COLO668 (cell line): ENCODE measurements around the gene LDLRAD2.
"Not testable (repeated sequence)": the region's sequence is repeated elsewhere in the genome, so short reads cannot be mapped to it uniquely, and the experiment has no call there.

Experiments
- DNase-seq: peaks from one replicate; lab custom pipeline; 2025; ENCODE audit not compliant: unreplicated experiment; lab: John Stamatoyannopoulos, UW

LDLRAD2 gene, protein sequence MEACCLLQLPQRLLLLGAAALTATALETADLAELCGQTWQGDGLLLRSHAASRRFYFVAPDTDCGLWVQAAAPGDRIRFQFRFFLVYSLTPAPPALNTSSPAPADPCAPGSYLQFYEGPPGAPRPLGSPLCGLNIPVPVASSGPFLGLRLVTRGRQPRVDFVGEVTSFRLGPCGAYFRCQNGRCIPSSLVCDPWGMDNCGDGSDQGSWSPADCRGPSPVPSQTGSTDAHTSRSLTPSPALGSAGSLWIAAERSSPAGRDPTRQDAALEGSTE

DNA sequence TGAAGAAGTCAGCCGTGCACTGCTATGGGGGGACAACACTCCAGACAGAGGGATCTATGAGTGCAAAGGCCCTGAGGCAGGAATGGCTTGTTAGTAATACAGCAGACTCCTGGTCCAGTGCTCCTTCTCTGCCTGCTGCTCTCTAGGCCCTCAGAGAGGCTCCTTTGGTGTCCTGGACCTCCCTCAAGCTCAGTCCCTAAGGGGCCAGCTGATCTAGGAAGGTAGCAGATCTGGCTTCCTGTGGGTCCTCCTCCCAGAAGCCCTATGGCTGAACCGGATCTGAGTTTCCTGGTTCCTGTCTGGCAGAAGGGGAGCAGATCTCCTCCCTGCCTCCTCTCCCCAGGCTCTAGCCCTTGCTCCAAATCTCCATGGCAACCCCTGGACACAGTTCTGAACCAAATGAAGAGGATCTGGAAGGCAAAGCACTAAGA lies at the start of gene LDLRAD2:
Gene LDLRAD2 (plus strand): TSS at position 391 of the 431 bp plus-strand sequence. CDS start 187 bp downstream, outside the sequence.
- no peak for DNase-seq

DNA sequence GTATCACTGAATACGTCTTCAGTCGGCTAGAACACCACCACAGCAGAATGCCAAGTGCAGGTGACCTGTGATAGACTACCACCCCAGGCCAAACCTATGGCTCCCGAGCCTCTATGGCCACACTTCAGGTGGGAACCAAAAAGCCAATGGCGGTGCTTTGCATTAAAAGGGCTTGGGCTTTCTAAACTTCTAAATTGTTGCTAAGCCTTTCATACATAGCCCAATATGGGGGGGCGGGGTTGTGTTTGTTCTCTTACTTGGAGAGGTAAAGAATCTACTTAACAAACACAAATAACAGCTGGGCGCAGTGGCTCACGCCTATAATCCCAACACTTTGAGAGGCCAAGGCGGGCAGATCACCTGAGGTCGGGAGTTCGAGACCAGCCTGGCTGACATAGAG lies 48.8 kb upstream of the LDLRAD2 start:
- DNase-seq: no peak

DNA sequence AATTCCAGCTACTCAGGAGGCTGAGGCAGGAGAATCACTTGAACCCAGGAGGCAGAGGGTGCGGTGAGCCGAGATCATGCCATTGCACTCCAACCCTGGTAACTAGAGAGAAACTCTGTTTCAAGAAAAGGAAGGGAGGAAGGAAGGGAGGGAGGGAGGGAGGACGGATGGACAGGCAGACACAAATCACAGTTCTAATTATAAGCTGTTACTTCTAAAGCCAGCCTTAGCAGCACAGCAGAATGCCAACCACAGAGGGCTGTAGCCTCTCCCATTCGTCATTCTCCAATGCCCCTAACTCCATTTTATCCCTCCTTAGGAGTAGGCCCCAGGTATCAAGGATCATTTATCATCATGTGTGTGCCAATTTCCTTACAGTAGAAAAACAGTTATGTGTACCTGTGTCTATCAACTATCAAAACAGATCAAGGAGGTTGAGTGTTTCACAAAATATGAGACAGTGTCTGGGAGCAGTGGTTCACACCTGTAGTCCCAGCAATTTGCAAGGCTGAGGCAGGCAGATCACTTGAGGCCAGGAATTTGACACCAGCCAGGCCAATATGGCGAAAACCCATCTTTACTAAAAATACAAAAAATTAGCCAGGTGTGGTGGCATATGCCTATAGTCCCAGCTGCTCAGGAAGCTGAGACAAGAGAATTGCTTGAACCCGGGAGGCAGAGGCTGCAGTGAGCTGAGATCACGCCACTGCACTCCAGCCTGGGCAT lies 48.2 kb upstream of the LDLRAD2 start:
- DNase-seq: no peak

DNA sequence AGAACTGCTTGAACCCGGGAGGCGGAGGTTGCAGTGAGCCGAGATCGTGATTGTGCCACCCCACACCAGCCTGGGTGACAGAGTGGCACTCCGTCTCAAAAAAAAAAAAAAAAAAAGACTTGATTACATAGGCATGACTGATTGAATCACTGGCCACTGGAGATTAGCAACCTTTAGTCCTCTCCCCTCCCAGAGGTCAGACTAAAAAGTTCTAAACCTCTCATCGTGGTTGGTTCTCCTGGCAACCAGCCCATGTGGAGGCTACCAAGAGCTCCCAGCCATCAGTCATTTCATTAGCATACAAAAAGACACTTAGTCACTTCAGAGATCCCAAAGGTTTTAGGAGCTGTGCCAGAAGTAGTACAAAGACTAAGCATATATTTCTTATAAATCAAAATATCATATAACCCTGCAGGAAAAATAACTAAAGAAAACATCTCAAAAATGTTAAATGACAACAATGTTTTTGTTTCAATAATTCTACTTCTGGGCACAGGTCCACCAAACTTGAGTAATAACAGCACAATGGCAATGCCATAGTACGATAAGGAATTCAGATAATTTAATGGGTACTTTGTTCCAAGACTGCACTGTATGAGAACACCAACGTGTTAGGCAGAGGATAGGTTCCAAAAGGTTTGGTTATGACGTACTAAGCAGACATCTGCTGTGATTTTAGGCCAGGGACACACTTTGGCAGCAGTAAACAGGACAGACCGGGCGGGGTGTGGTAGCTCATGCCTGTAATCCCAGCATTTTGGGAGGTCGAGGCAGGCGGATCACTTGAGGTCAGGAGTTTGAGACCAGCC lies 47.2 kb upstream of the LDLRAD2 start:
- no peak for DNase-seq

DNA sequence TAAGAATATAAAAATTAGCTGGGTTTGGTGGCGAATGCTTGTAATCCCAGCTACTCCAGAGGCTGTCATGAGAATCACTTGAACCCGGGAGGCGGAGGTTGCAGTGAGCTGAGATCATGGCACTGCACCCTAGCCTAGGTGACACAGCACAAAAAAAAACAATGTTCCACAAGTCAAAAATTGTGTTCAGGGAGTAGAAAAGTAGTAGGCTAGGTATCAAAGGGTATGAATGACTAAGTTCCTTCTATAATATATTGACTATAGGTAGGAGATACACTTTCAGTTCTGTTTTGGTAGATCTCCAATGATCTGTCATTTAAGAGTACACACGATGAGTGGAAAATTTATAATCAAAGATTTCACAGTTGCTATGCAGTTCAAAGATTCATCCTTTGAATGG lies 45.9 kb upstream of the LDLRAD2 start:
- DNase-seq: no peak

DNA sequence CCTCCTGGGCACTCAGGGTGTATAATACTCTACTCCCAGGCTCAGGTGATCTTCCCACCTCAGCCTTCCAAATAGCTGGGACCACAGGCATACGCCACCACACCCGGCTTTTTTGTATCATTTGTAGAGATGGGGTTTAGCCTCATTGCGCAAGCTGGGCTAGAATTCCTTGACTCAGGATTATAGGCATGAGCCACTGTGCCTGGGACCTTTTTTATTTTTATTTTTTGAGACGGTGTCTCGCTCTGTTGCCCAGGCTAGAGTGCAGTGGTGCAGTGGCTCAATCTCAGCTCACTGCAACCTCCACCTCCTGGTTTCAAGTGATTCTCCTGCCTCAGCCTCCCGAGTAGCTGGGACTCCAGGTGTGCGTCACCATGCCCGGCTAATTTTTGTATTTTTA lies 45.0 kb upstream of the LDLRAD2 start:
- not testable (repeated sequence) for DNase-seq

DNA sequence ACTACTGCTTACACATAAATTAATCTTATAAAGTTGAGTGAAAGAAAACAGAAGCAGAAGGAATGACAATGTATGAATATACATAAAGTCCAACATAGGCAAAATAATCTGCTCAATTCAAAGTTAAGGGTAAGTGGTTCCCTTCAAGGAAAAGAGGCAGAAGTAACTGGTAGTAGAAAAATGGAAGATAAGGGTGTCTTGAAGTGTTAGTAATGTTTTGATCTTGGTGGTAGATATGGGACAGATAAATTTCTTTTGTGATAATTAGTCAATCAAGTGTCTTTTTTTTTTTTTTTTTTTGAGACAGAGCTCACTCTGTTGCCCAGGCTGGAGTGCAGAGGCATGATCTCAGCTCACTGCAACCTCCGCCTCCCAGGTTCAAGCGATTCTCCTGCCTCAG lies 41.9 kb upstream of the LDLRAD2 start:
- no peak for DNase-seq

DNA sequence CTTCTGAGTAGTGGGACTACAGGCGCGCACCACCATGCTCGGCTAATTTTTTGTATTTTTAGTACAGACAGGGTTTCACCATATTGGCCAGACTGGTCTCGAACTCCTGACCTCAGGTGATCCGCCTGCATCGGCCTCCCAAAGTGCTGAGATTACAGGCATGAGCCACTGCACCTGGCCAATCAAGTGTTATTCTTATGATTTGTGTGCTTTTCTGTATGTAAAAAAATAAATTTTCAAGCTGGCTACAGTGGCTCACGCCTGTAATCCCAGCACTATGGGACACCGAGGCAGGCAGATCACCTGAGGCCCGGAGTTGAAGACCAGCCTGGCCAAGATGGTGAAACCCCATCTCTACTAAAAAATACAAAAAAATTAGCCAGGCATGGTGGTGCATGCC lies 41.5 kb upstream of the LDLRAD2 start:
- not testable (repeated sequence) for DNase-seq

DNA sequence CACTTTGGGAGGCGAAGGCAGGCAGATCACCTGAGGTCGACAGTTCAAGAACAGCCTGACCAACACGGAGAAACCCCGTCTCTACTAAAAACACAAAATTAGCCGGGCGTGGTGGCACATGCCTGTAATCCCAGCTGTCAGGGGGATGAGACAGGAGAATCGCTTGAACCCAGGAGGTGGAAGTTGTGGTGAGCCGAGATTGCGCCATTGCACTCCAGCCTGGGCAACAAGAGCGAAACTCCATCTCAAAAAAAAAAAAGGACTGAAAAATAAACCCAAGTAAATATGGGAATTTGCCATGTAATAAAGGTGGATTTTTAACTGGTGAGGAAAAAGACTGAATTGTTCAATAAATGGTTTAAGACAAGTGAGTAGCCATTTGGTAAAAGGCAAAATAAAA lies 40.4 kb upstream of the LDLRAD2 start:
- DNase-seq: not testable (repeated sequence)

DNA sequence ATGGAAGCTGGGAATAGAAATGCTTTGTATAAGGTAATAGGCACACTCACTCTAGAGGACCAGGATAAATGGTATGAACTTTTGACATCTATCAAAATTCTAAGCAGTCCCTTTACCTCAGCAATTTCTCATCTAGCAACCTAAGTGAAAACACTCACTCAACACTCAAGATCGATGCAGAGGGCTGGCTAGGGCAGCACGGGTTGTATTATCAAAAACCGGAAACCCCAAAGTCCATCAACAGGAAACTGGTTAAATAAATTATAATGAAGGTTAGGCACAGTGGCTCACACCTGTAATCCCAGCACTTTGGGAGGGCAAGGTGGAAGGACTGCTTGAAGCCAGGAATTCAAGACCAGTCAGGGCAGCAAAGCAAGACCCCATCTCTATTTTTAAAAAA lies 38.5 kb upstream of the LDLRAD2 start:
- no peak for DNase-seq

DNA sequence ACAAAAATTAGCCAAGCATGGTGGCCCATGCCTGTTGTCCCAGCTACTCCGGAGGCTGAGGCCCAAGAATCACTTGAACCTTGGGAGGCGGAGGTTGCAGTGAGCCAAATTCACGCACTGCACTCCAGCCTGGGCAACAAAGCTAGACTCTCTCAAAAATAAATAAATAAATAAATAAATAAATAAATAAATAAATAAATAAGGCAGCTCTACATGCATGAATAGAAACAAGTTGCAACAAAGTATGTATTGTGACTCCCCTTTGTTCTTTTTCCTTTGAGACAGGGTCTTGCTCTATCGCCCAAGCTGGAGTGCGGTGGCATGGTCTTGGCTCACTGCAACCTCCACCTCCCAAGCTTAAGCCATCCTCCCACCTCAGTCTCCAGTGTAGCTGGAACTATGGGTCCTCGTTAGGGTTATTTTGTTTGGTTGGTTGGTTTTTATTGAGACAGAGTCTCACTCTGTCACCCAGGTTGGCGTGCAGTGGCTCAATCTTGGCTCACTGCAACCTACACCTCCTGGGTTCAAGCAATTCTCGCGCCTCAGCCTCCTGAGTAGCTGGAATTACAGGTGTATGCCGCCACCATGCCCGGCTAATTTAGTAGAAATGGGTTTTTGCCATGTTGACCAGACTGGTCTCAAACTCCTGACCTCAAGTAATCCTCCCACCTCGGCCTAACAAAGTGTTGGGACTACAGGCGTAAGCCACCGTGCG lies 37.1 kb upstream of the LDLRAD2 start:
- no peak for DNase-seq

DNA sequence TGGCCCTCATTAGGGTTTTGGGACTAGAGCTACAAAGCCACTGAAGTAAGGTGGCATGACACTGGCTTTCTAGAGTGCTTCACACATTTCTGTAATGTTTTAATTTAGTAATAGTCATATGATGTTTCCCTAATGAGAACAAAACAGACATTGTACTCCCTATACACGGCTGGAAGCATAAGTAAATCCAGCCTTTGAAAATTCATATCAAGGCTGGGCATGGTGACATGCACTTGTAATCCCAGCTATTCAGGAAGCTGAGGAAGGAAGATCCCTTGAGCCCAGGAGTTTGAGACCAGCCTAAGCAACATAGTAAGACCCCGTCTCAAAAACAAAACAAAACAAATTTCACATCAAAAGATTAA lies 36.5 kb upstream of the LDLRAD2 start:
- no peak for DNase-seq

DNA sequence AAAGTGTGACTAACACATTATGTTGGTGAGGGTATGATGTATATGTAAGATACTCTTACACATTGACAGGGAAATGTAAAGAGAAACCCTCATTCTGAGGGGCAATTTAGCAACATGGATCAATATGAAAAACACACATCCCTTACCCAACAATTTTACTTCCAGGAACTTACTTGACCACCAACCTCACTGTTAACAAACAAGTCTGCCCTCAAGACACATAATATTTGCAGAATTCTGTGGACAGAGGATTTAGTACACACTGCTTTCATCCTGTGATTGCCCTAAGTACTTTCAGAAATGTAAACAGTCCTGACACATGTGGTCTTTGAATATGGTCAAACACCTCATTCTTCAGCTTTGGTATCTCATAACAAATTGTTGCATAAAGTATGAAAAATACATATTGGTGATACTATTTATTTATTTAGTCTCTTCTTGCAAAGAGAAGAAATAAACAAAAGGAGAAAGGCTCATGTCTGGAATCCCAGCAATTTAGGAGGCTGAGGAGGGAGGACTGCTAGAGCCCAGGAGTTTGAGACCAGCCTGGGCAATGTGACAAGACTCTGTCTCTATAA lies 36.0 kb upstream of the LDLRAD2 start:
- DNase-seq: no peak

DNA sequence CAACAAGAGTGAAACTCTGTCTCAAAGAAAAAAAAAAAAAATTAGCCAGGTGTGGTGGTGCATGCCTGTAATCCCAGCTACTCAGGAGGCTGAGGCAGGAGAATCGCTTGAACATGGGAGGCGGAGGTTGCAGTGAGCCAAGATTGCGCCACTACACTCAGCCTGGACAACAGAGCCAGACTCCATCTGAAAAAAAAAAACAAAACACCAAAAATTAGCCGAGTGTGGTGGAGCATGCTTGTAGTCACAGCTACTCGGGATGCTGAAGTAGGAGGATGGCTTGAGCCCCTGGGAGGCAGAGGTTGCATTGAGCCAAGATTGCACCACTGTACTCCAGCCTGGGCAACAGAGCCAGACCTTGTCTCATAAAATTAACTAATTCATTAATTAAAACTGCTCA lies 35.1 kb upstream of the LDLRAD2 start:
- DNase-seq: not testable (repeated sequence)

DNA sequence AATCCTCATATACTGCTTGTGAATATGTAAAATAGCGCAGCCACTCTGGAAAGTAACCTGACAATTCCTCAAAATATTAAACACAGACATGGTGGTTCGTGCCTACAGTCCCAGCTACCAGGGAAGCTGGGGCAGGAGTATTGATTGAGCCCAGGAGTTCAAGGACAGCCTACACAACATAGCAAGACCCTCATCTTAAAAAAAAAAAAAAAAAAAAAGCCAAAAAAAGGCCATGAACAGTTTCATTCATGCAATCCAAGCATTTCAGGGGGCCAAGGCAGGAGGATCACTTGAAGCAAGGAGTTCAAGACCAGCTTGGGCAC lies 33.7 kb upstream of the LDLRAD2 start:
- no peak for DNase-seq

DNA sequence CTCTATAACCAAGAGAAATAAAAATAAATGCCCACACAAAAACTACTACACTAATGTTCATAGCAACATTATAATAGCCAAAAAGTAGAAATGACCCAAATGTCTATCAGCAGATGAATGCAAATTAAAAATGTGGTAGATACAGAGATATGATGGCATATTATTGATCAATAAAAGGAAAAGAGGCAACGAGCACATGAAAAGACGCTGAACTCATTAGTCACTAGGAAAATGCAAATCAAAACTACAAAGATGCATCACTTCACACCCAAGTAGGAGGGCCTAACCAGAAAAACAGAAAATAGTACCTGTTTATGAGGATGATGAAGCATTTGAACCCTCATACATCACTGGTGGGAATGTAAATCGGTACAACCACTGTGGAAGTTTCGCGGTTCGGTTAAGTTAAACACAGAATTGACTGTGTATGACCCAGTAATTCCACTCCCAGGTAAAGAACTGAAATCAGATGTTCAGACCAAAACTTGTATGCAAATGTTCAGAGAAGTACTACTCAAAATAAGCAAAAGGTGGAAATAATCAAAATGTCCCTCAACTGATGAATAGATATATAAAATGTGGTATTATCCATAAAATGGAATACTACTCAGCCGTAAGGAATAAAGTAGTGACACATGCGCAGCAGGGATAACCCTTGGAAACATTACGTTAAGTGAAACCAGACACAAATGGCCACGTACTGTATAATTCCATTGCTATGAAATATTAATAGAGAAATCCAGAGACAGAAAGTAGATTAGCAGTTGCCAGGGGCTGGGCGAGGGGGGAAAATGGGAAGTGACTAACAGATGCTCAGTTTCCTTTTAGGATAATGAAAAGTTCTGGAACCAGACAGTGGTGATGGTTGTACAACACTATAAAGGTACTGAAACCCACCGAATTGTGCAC lies 32.2 kb upstream of the LDLRAD2 start:
- no peak for DNase-seq

DNA sequence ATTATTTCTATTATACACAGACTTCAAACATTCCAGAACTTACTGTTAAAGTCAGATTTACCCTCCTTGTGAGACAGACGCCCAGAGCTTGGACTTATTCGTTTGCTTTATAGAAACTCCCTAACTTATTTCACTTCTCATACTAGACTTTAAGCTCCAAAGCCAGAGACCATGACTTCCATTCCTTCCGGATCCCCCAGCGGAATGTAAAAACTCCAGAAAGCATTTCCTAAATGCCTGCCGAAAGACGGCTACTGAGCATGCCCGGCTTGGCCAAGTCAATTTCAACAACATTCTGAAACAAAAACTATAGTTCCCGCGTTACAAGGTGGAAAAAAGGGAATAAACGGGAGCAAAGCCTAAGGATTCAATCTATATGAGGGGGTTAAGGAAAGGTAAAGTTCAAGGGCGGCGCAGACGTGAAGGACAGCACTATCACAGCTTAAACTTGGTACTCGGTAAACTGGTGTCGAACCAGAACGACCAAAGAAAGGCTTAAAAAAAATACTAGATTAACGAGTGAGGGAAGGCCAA lies 30.2 kb upstream of the LDLRAD2 start:
- DNase-seq: no peak

DNA sequence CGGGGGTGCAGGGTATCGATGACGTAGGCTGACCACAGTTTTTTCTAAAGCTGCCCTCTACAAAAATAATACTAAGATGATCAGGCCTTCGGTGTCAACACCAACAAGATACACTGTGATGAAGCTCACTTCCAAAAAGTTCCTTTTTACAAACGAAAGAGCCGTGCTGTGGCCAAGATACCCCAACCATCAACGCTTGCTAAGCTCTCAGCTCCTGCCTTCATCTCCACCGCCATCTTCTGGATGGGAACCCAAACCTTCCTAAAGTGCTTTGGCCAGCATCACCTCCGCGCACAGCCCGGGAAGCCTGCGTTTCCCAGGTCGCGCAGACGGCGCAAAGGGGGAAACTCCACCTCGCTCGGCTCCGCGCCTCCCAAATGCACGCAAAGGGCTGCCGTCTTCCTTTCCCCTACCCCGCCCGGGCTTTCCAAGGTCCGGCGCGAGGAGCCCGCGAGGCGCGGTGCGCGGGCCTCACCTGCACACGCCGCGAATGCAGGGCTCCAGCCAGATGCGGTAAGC lies 29.7 kb upstream of the LDLRAD2 start:
- no peak for DNase-seq

DNA sequence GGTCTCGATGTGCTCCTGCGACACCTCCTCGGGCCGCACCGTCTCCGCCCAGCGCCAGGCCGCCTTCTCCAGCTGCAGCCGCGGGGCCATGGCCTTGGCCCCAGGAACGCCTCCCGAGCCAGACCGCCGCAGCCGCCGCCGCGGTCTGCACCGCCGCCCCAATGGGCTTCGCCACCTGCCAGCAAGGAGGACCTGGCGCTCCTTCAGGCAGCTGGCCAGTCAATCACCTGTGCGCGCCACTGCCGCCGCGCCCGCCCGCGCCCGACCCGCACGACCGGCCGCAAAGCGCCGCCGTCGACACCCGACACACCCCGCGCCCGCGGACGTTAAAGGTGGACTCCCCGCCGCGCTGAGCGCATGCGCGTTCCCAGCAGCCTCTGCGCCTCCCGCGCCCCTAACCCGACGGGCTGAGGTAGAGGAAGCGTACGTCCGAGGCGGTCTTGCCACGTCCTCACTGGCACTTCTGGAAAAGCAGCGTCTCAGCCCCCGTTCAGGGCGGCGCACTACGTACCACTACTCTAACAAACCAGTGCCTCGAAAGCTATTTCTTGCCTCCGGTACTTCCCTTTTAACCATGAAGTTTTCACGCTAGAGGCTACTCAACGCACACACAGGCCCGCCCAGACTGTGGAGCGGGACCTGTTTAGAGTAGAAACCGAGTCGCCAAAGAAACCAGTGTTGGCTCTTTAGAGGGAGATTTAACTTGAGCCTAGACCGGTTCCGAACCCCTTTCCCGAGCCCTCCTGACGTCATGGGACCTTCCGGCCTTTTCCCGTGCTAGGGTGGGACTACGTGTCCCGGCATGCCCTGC lies 29.0 kb upstream of the LDLRAD2 start, which contains the start of gene USP48:
Gene USP48 (minus strand): TSS at position 282 of the 811 bp plus-strand sequence. CDS start 192 bp downstream, at position 90.
- peak; percentile 100 for DNase-seq
